Uterus (tissue), 2 donors: ENCODE data around the gene KRT34.

Source experiments
- POLR2A ChIP-seq, 2 donors: fragments of 450-650 bp; IDR thresholded peaks; one replicate each; pipeline ENCODE4 v1.6.1; 2016; ENCODE audit warnings: antibody characterized with exemption in 2 of 2, mild to moderate bottlenecking in 1 of 2, moderate library complexity in 1 of 2
- TF ChIP-seq, protein P1 (sequence below), 4 experiments: fragments of 200-600 bp in 2 of 4; fragments of 450-650 bp in 2 of 4; sonication (generic) in 2 of 4; IDR thresholded peaks; one replicate each; pipeline ENCODE4 v1.5.1; 2016 to 2019; ENCODE audit warnings: antibody characterized with exemption in 4 of 4, mild to moderate bottlenecking in 2 of 4, moderate library complexity in 1 of 4

DNA sequence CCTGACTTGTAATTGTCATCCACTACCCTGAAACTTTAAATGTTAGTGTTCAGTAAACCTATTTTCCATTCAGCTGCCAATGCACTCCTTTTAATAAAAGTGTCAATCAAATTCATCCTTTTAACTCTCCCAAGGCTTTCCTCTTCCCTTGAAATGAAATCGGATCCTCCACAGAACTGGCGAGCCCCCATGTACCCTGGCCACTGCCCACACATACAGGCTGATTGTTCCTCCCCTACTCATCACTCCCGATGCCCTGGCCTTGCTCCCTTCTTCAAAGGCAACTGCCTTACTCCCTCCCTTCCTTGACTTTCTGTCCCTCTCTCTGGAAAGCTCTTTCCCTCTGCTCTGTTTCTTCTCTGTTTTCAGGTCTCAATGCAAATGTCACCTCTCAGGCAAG is 39.1 kb downstream of the KRT34 start:
- TF ChIP-seq, protein P1, sequence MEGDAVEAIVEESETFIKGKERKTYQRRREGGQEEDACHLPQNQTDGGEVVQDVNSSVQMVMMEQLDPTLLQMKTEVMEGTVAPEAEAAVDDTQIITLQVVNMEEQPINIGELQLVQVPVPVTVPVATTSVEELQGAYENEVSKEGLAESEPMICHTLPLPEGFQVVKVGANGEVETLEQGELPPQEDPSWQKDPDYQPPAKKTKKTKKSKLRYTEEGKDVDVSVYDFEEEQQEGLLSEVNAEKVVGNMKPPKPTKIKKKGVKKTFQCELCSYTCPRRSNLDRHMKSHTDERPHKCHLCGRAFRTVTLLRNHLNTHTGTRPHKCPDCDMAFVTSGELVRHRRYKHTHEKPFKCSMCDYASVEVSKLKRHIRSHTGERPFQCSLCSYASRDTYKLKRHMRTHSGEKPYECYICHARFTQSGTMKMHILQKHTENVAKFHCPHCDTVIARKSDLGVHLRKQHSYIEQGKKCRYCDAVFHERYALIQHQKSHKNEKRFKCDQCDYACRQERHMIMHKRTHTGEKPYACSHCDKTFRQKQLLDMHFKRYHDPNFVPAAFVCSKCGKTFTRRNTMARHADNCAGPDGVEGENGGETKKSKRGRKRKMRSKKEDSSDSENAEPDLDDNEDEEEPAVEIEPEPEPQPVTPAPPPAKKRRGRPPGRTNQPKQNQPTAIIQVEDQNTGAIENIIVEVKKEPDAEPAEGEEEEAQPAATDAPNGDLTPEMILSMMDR (IDR thresholded peaks at IDR 0.05), result no peak
- TF ChIP-seq POLR2A (IDR thresholded peaks at IDR 0.05), result no peak
